GM23338 (cell line): ENCODE data around the gene CRPPA. TPM values are rescaled to one million over a fixed set of nuclear protein-coding genes. Genes with fewer than 3 reads are reported as not detected.

Source experiments
- ATAC-seq: fragments of 200-7000 bp; cut with Tn5 transposase; 3 replicates; pipeline ENCODE4 v1.9.1; 2020
- DNase-seq: peaks from one replicate; pipeline ENCODE4 v3.0.0-alpha.2; 2015; ENCODE audit warnings: low spot score
- H2AFZ ChIP-seq: fragments of 200-600 bp; sonication (generic); 2 replicates; pipeline ENCODE4 v1.8.0; 2016; ENCODE audit warnings: antibody characterized with exemption, mild to moderate bottlenecking, moderate library complexity
- H3F3A ChIP-seq: fragments of 200-600 bp; sonication (generic); replicated peaks from 2 replicates; pipeline ENCODE4 v1.8.0; 2017; ENCODE audit warnings: antibody characterized with exemption, mixed run types, low read depth
- H3K27ac ChIP-seq: fragments of 200-600 bp; sonication (generic); 2 replicates; pipeline ENCODE4 v1.6.1; 2016; ENCODE audit warnings: low read depth
- H3K27me3 ChIP-seq: fragments of 200-600 bp; sonication (generic); 2 replicates; pipeline ENCODE4 v1.8.0; 2016; ENCODE audit warnings: mild to moderate bottlenecking, mixed run types, moderate library complexity; ENCODE audit not compliant: insufficient read depth
- H3K36me3 ChIP-seq: fragments of 200-600 bp; sonication (generic); 2 replicates; pipeline ENCODE4 v1.8.0; 2016; ENCODE audit warnings: mild to moderate bottlenecking; ENCODE audit not compliant: insufficient read depth
- H3K4me1 ChIP-seq: fragments of 200-600 bp; sonication (generic); 2 replicates; pipeline ENCODE4 v1.8.0; 2016; ENCODE audit warnings: mild to moderate bottlenecking, moderate library complexity; ENCODE audit not compliant: insufficient read depth
- H3K4me2 ChIP-seq: fragments of 200-600 bp; sonication (generic); 2 replicates; pipeline ENCODE4 v1.7.1; 2017; ENCODE audit warnings: mixed run types
- H3K4me3 ChIP-seq: fragments of 200-600 bp; sonication (generic); 2 replicates; pipeline ENCODE4 v1.6.1; 2016; ENCODE audit warnings: mixed run types
- H3K79me2 ChIP-seq: fragments of 200-600 bp; sonication (generic); replicated peaks from 2 replicates; pipeline ENCODE4 v1.8.0; 2017; ENCODE audit warnings: mild to moderate bottlenecking; ENCODE audit not compliant: insufficient read depth
- H3K9me2 ChIP-seq: fragments of 200-600 bp; sonication (generic); 2 replicates; pipeline ENCODE4 v1.8.0; 2017; ENCODE audit not compliant: insufficient read depth
- H4K20me1 ChIP-seq: fragments of 200-600 bp; sonication (generic); replicated peaks from 2 replicates; pipeline ENCODE4 v1.8.0; 2017; ENCODE audit warnings: mild to moderate bottlenecking; ENCODE audit not compliant: insufficient read depth
- H3K27ac Mint-ChIP-seq: 2 replicates; pipeline ENCODE4 v1.8.0; 2020; ENCODE audit warnings: inconsistent platforms, mild to moderate bottlenecking, moderate library complexity, mixed read lengths
- H3K27me3 Mint-ChIP-seq: 3 replicates; pipeline ENCODE4 v1.8.0; 2022; ENCODE audit warnings: low read depth, mild to moderate bottlenecking, moderate library complexity, mixed read lengths, inconsistent platforms; ENCODE audit not compliant: insufficient read depth, poor library complexity
- H3K36me3 Mint-ChIP-seq: 3 replicates; pipeline ENCODE4 v1.8.0; 2021; ENCODE audit warnings: low read depth, mild to moderate bottlenecking, inconsistent platforms, moderate library complexity, mixed read lengths
- H3K4me1 Mint-ChIP-seq: 3 replicates; pipeline ENCODE4 v1.8.0; 2020; ENCODE audit warnings: mild to moderate bottlenecking, inconsistent platforms, mixed read lengths
- H3K4me3 Mint-ChIP-seq: 3 replicates; pipeline ENCODE4 v1.8.0; 2021; ENCODE audit warnings: moderate library complexity, mild to moderate bottlenecking, inconsistent platforms, mixed read lengths
- H3K9me3 Mint-ChIP-seq: 3 replicates; pipeline ENCODE4 v1.8.0; 2020; ENCODE audit warnings: moderate library complexity, mild to moderate bottlenecking, inconsistent platforms, mixed read lengths
- CREB1 ChIP-seq: fragments of 250-450 bp; sonication (Bioruptor Pico); IDR thresholded peaks from 2 replicates; pipeline ENCODE4 v1.5.0; 2020; ENCODE audit warnings: low read depth, mild to moderate bottlenecking, moderate library complexity
- CTCF ChIP-seq, 2 experiments: fragments of 200-600 bp in 1 of 2; sonication (generic) in 1 of 2; conservative IDR thresholded peaks; 2 replicates each; pipeline versions ENCODE4 v1.5.1 to v1.6.1; 2016 to 2017; ENCODE audit warnings: antibody characterized with exemption in 2 of 2, low read depth in 2 of 2, mild to moderate bottlenecking in 2 of 2, moderate library complexity in 1 of 2
- EZH2 ChIP-seq: fragments of 200-600 bp; sonication (generic); IDR thresholded peaks from one replicate; pipeline ENCODE4 v1.8.0; 2017; ENCODE audit warnings: antibody characterized with exemption, mild to moderate bottlenecking, low read depth; ENCODE audit not compliant: unreplicated experiment
- EZH2phosphoT487 ChIP-seq: fragments of 200-600 bp; sonication (generic); IDR thresholded peaks from one replicate; pipeline ENCODE4 v1.8.1; 2018; ENCODE audit warnings: antibody characterized with exemption; ENCODE audit not compliant: unreplicated experiment
- JUNB ChIP-seq: IDR thresholded peaks from one replicate; pipeline ENCODE4 v1.6.1; 2016; ENCODE audit warnings: antibody characterized with exemption; ENCODE audit not compliant: unreplicated experiment
- NANOG ChIP-seq: IDR thresholded peaks from 2 replicates; pipeline ENCODE4 v1.6.1; 2016; ENCODE audit warnings: antibody characterized with exemption, borderline replicate concordance
- POLR2AphosphoS5 ChIP-seq: IDR thresholded peaks from 2 replicates; pipeline ENCODE4 v1.6.1; 2016; ENCODE audit warnings: antibody characterized with exemption, low read depth
- STAT1 ChIP-seq: IDR thresholded peaks from one replicate; pipeline ENCODE4 v1.6.1; 2016; ENCODE audit warnings: antibody characterized with exemption; ENCODE audit not compliant: unreplicated experiment
- ZNF114 ChIP-seq: fragments of 250-450 bp; sonication (Bioruptor Pico); IDR thresholded peaks from 2 replicates; pipeline ENCODE4 v1.5.0; 2020; ENCODE audit warnings: mild to moderate bottlenecking, moderate library complexity
- ZNF331 ChIP-seq: fragments of 250-450 bp; sonication (Bioruptor Pico); IDR thresholded peaks from 2 replicates; pipeline ENCODE4 v1.5.0; 2020; ENCODE audit warnings: low read depth, mild to moderate bottlenecking, moderate library complexity
- polyA plus RNA-seq: library from polyadenylated mRNA; unstranded; fragments of >200 nt; fragmentation: Nextera tagmentation; extraction: Ambion mirVana; gene quantifications from 2 replicates; pipeline ENCODE4 v1.2.1, GENCODE V29; 2016
- total RNA-seq: library from RNA; depleted of rRNA; stranded (reverse); fragments of >200 nt; shearing (Covaris generic); gene quantifications from 2 replicates; pipeline ENCODE4 v1.2.3, GENCODE V29; 2014
- TF ChIP-seq, protein P1 (sequence below): fragments of 250-450 bp; sonication (Bioruptor Pico); IDR thresholded peaks from 2 replicates; pipeline ENCODE4 v1.5.0; 2020; ENCODE audit warnings: mild to moderate bottlenecking, moderate library complexity
- TF ChIP-seq, protein P2 (sequence below): IDR thresholded peaks from one replicate; pipeline ENCODE4 v1.6.1; 2018; ENCODE audit warnings: antibody characterized with exemption; ENCODE audit not compliant: unreplicated experiment
- TF ChIP-seq, protein P3 (sequence below): IDR thresholded peaks from 2 replicates; pipeline ENCODE4 v1.6.1; 2016; ENCODE audit warnings: antibody characterized with exemption

CRPPA gene
- total and polyA plus RNA-seq, 2 experiments from 2014 or later, result 0.45 to 0.73 TPM

GRCh38 chr7:16433568-16434122, 12.3 kb upstream of the CRPPA start:
- Mint-ChIP-seq H3K27ac (no peak overlapping the region), H3K9me3 (no peaks in the 10 kb centered on the region), H3K4me3 (no peak overlapping the region), H3K4me1 (no peaks in the 10 kb centered on the region), H3K27me3 (no peaks in the 10 kb centered on the region), H3K36me3 (no peaks in the 10 kb centered on the region)
- no peak for DNase-seq
- Histone ChIP-seq H3K4me1 (no peaks in the 10 kb centered on the region), H3F3A (no peaks in the 10 kb centered on the region), H3K27ac (no peak overlapping the region), H4K20me1 (no peaks in the 10 kb centered on the region), H3K27me3 (no peaks in the 10 kb centered on the region), H3K36me3 (no peaks in the 10 kb centered on the region), H3K4me3 (no peak overlapping the region), H2AFZ (peak overlapping the region; percentile 24; the same call in 1 of the 2 replicates), H3K4me2 (no peak overlapping the region), H3K79me2 (no peaks in the 10 kb centered on the region), H3K9me2 (no peaks in the 10 kb centered on the region)
- no peak for ATAC-seq
- TF ChIP-seq ZNF114 (CRISPR knock-in tag) (no peak), JUNB (no peak), ZNF331 (no peak), STAT1 (no peak), CTCF (conservative IDR thresholded peaks at IDR 0.05; ENCODE audit: low read depth in 2 of 2) (no peak), EZH2 (no peak), POLR2AphosphoS5 (no peak), CREB1 (CRISPR knock-in tag) (no peak), NANOG (no peak), EZH2phosphoT487 (no peak)
- TF ChIP-seq, protein P1, sequence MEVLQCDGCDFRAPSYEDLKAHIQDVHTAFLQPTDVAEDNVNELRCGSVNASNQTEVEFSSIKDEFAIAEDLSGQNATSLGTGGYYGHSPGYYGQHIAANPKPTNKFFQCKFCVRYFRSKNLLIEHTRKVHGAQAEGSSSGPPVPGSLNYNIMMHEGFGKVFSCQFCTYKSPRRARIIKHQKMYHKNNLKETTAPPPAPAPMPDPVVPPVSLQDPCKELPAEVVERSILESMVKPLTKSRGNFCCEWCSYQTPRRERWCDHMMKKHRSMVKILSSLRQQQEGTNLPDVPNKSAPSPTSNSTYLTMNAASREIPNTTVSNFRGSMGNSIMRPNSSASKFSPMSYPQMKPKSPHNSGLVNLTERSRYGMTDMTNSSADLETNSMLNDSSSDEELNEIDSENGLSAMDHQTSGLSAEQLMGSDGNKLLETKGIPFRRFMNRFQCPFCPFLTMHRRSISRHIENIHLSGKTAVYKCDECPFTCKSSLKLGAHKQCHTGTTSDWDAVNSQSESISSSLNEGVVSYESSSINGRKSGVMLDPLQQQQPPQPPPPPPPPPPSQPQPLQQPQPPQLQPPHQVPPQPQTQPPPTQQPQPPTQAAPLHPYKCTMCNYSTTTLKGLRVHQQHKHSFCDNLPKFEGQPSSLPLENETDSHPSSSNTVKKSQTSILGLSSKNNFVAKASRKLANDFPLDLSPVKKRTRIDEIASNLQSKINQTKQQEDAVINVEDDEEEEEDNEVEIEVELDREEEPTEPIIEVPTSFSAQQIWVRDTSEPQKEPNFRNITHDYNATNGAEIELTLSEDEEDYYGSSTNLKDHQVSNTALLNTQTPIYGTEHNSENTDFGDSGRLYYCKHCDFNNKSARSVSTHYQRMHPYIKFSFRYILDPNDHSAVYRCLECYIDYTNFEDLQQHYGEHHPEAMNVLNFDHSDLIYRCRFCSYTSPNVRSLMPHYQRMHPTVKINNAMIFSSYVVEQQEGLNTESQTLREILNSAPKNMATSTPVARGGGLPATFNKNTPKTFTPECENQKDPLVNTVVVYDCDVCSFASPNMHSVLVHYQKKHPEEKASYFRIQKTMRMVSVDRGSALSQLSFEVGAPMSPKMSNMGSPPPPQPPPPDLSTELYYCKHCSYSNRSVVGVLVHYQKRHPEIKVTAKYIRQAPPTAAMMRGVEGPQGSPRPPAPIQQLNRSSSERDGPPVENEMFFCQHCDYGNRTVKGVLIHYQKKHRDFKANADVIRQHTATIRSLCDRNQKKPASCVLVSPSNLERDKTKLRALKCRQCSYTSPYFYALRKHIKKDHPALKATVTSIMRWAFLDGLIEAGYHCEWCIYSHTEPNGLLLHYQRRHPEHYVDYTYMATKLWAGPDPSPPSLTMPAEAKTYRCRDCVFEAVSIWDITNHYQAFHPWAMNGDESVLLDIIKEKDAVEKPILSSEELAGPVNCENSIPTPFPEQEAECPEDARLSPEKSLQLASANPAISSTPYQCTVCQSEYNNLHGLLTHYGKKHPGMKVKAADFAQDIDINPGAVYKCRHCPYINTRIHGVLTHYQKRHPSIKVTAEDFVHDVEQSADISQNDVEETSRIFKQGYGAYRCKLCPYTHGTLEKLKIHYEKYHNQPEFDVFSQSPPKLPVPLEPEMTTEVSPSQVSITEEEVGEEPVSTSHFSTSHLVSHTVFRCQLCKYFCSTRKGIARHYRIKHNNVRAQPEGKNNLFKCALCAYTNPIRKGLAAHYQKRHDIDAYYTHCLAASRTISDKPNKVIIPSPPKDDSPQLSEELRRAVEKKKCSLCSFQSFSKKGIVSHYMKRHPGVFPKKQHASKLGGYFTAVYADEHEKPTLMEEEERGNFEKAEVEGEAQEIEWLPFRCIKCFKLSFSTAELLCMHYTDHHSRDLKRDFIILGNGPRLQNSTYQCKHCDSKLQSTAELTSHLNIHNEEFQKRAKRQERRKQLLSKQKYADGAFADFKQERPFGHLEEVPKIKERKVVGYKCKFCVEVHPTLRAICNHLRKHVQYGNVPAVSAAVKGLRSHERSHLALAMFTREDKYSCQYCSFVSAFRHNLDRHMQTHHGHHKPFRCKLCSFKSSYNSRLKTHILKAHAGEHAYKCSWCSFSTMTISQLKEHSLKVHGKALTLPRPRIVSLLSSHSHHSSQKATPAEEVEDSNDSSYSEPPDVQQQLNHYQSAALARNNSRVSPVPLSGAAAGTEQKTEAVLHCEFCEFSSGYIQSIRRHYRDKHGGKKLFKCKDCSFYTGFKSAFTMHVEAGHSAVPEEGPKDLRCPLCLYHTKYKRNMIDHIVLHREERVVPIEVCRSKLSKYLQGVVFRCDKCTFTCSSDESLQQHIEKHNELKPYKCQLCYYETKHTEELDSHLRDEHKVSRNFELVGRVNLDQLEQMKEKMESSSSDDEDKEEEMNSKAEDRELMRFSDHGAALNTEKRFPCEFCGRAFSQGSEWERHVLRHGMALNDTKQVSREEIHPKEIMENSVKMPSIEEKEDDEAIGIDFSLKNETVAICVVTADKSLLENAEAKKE (CRISPR knock-in tag), result no peak
- TF ChIP-seq, protein P2, sequence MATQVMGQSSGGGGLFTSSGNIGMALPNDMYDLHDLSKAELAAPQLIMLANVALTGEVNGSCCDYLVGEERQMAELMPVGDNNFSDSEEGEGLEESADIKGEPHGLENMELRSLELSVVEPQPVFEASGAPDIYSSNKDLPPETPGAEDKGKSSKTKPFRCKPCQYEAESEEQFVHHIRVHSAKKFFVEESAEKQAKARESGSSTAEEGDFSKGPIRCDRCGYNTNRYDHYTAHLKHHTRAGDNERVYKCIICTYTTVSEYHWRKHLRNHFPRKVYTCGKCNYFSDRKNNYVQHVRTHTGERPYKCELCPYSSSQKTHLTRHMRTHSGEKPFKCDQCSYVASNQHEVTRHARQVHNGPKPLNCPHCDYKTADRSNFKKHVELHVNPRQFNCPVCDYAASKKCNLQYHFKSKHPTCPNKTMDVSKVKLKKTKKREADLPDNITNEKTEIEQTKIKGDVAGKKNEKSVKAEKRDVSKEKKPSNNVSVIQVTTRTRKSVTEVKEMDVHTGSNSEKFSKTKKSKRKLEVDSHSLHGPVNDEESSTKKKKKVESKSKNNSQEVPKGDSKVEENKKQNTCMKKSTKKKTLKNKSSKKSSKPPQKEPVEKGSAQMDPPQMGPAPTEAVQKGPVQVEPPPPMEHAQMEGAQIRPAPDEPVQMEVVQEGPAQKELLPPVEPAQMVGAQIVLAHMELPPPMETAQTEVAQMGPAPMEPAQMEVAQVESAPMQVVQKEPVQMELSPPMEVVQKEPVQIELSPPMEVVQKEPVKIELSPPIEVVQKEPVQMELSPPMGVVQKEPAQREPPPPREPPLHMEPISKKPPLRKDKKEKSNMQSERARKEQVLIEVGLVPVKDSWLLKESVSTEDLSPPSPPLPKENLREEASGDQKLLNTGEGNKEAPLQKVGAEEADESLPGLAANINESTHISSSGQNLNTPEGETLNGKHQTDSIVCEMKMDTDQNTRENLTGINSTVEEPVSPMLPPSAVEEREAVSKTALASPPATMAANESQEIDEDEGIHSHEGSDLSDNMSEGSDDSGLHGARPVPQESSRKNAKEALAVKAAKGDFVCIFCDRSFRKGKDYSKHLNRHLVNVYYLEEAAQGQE, result no peak
- TF ChIP-seq, protein P3, sequence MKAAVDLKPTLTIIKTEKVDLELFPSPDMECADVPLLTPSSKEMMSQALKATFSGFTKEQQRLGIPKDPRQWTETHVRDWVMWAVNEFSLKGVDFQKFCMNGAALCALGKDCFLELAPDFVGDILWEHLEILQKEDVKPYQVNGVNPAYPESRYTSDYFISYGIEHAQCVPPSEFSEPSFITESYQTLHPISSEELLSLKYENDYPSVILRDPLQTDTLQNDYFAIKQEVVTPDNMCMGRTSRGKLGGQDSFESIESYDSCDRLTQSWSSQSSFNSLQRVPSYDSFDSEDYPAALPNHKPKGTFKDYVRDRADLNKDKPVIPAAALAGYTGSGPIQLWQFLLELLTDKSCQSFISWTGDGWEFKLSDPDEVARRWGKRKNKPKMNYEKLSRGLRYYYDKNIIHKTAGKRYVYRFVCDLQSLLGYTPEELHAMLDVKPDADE, result no peak
